ENCODE results near the gene COPB1.
"Not testable (repeated sequence)": the region's sequence is repeated elsewhere in the genome, so short reads cannot be mapped to it uniquely, and the experiment has no call there.

COPB1 gene

DNA sequence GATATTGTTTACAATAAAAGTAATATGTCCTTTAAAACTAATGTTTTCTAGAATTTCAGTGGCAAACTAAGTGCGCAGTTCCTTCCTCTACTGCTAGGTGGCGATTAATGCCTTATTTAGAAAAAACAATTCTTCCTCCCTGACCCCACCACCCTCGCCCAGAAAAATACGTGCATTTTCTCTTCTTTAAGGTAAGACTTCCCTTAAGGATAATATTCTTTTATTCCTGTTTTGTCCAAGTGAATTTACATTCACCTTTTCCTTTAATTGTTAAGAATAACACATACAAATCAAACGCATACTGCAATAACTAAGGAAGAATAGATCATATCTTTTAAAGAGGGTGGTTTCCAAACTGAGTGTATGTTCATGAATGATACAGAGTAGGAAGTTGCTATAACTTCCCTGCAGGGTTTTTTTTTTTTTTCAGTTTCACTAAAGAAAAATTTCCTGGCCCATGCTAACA lies 37.6 kb upstream of the COPB1 start:
- no peaks in the 10 kb centered on the region for H3K36me3 ChIP-seq (ENCODE audit: control insufficient read depth in 2 of 2, insufficient read depth in 2 of 2, low read length in 2 of 2)
- no peaks in the 10 kb centered on the region for H3K9me3 ChIP-seq (ENCODE audit: control insufficient read depth in 2 of 2, low read length in 2 of 2)
- no peak overlapping the region for H3K9ac ChIP-seq (ENCODE audit: low read length in 2 of 2)
- no peaks in the 10 kb centered on the region for H3K27me3 ChIP-seq (ENCODE audit: control insufficient read depth in 1 of 2, insufficient read depth in 2 of 2, low read length in 2 of 2)
- H3K4me1 ChIP-seq (ENCODE audit: control insufficient read depth, insufficient read depth, low read length) = no peaks in the 10 kb centered on the region
- no peak overlapping the region for H3K4me3 ChIP-seq (ENCODE audit: low read length in 2 of 2)
- no peak overlapping the region for H3K27ac ChIP-seq (ENCODE audit: low read length)

DNA sequence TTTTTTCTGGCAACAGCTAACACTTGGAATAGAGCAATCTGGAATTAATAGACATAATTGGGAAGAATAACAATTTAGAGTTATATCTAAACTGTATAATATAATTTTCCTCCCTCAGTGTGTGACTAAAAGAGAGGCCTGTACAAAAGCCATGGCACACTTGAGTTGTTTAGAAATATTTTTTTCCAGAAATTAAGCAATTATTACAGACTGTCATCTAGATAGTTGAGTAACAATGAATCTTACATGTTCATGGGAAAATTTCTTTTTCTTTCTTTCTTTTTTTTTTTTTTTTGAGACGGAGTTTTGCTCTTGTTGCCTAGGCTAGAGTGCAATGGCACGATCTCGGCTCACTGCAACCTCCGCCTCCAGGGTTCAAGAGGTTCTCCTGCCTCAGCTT lies 35.6 kb upstream of the COPB1 start:
- not testable (repeated sequence) for H3K27me3 ChIP-seq (ENCODE audit: control insufficient read depth in 1 of 2, insufficient read depth in 2 of 2, low read length in 2 of 2); H3K4me3 ChIP-seq (ENCODE audit: low read length in 2 of 2); H3K27ac ChIP-seq (ENCODE audit: low read length); H3K9ac ChIP-seq (ENCODE audit: low read length in 2 of 2); H3K4me1 ChIP-seq (ENCODE audit: control insufficient read depth, insufficient read depth, low read length); H3K9me3 ChIP-seq (ENCODE audit: control insufficient read depth in 2 of 2, low read length in 2 of 2); H3K36me3 ChIP-seq (ENCODE audit: control insufficient read depth in 2 of 2, insufficient read depth in 2 of 2, low read length in 2 of 2)

DNA sequence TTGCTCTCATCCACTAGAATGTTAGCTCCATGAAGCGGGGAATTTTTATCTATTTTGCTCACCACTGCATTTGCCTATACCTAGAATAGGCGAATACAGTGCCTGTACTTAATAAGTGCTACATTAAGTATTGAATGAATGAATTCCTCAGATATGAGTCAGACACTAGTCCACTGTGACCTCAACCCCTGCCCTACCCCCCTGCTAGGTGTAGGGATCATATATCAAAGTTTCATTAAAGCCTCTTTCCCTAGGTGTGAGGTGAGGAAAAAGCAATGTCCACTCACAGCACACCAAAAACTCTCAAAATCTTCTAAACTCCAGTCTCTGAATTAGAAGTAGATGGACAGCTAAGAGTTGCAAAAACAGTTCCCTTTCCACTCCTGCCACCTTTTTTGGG lies 30.3 kb upstream of the COPB1 start:
- Histone ChIP-seq H3K36me3 (ENCODE audit: control insufficient read depth in 2 of 2, insufficient read depth in 2 of 2, low read length in 2 of 2) (no peaks in the 10 kb centered on the region), H3K9ac (ENCODE audit: low read length in 2 of 2) (no peak overlapping the region), H3K27ac (ENCODE audit: low read length) (no peak overlapping the region), H3K4me1 (ENCODE audit: control insufficient read depth, insufficient read depth, low read length) (no peaks in the 10 kb centered on the region), H3K27me3 (ENCODE audit: control insufficient read depth in 1 of 2, insufficient read depth in 2 of 2, low read length in 2 of 2) (no peaks in the 10 kb centered on the region), H3K4me3 (ENCODE audit: low read length in 2 of 2) (no peak overlapping the region), H3K9me3 (ENCODE audit: control insufficient read depth in 2 of 2, low read length in 2 of 2) (no peaks in the 10 kb centered on the region)

DNA sequence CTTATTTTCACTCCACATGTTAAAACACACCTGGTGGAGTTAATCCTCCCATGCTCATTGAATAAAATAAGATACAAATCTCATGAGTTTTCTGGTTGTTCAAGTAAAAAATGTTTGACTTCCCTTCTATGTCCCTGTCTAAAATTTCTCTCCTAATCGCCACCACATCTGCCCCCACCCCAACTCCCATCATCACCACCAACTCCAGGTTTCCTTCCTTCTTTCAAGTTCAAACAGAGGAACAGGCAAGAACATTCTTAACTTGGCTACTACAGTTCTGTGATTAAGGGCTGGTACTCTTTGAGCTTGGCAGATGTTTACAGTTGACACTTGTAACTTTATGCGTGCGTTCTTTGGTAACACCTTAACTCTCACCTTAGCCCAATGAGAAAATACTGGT lies 29.7 kb upstream of the COPB1 start:
- no peaks in the 10 kb centered on the region for H3K27me3 ChIP-seq (ENCODE audit: control insufficient read depth in 1 of 2, insufficient read depth in 2 of 2, low read length in 2 of 2)
- no peak overlapping the region for H3K27ac ChIP-seq (ENCODE audit: low read length)
- no peak overlapping the region for H3K9ac ChIP-seq (ENCODE audit: low read length in 2 of 2)
- H3K9me3 ChIP-seq (ENCODE audit: control insufficient read depth in 2 of 2, low read length in 2 of 2) = no peaks in the 10 kb centered on the region
- no peaks in the 10 kb centered on the region for H3K4me1 ChIP-seq (ENCODE audit: control insufficient read depth, insufficient read depth, low read length)
- no peak overlapping the region for H3K4me3 ChIP-seq (ENCODE audit: low read length in 2 of 2)
- H3K36me3 ChIP-seq (ENCODE audit: control insufficient read depth in 2 of 2, insufficient read depth in 2 of 2, low read length in 2 of 2) = no peaks in the 10 kb centered on the region

DNA sequence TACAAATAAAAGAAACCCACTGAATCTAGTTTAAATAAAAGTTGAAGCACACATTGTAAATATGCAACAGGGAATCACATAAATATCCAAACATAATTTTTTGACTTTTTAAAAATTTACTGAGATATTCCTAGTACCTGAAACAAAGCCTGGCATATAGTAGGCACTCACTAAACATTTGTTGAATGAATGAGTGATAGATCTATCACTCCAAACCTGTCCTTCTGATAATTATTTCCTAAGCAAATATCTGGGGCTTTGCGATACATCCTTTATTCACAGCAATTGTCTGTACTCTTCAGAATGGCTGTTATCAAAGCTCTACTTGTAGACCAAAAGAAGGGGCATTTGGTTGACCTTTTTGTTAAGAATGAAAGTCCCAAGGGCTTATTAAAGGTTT lies 23.2 kb upstream of the COPB1 start:
- Histone ChIP-seq H3K4me3 (ENCODE audit: low read length in 2 of 2) (no peak overlapping the region), H3K27ac (ENCODE audit: low read length) (no peak overlapping the region), H3K36me3 (ENCODE audit: control insufficient read depth in 2 of 2, insufficient read depth in 2 of 2, low read length in 2 of 2) (peaks cover 0 to 3% of the 10 kb centered on the region in 2 donors)

DNA sequence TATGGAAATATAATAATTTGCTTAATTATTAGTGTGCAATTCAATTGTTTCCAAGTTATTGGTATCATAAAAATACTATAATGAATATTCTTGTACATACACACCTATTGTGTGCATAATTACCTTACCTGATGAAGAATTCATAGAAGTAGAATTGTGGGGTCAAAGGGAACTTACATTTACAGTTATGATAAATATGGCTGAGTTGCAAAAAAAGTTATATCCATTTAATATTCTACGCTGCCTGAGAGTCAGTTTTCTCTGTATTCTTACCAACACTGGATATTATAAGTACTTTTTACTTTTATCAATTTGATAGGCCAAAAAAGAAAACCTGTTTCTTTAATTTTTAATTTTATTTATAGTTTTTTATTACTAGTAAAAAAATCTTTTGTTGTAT lies 22.6 kb upstream of the COPB1 start:
- Histone ChIP-seq H3K27ac (ENCODE audit: low read length) (no peak overlapping the region), H3K27me3 (ENCODE audit: control insufficient read depth in 1 of 2, insufficient read depth in 2 of 2, low read length in 2 of 2) (no peaks in the 10 kb centered on the region), H3K9ac (ENCODE audit: low read length in 2 of 2) (no peak overlapping the region), H3K36me3 (ENCODE audit: control insufficient read depth in 2 of 2, insufficient read depth in 2 of 2, low read length in 2 of 2) (peaks cover 2 to 8% of the 10 kb centered on the region in 2 donors), H3K4me1 (ENCODE audit: control insufficient read depth, insufficient read depth, low read length) (peaks cover 6% of the 10 kb centered on the region), H3K9me3 (ENCODE audit: control insufficient read depth in 2 of 2, low read length in 2 of 2) (no peaks in the 10 kb centered on the region), H3K4me3 (ENCODE audit: low read length in 2 of 2) (no peak overlapping the region)

More for the DNA sequence above, 23.2 kb upstream of the COPB1 start:
- Histone ChIP-seq H3K4me1 (ENCODE audit: control insufficient read depth, insufficient read depth, low read length) (peaks cover 6% of the 10 kb centered on the region), H3K9me3 (ENCODE audit: control insufficient read depth in 2 of 2, low read length in 2 of 2) (no peaks in the 10 kb centered on the region), H3K9ac (ENCODE audit: low read length in 2 of 2) (no peak overlapping the region), H3K27me3 (ENCODE audit: control insufficient read depth in 1 of 2, insufficient read depth in 2 of 2, low read length in 2 of 2) (no peaks in the 10 kb centered on the region)

DNA sequence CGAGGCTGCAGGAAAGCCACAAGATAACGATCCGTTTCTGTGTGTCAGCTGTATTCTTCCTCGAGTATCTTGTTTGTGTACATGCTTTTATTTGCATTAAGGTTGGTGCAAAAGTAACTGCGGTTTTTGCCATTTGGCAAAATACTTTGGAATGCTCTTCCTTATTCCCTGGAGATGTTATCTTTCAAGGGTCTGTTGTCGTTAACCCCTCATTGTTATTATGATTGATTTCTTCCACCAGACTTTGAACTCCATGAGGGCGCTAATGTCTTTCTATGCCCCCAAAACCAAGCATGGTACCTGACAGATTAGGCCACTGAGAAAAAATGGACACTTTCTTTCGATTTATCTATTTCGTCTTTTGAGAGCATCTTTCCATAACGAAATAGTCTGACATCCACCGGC lies 21.1 kb upstream of the COPB1 start:
- H3K9ac ChIP-seq (ENCODE audit: low read length in 2 of 2) = peak overlapping the region; percentile 85 to 99
- H3K4me1 ChIP-seq (ENCODE audit: control insufficient read depth, insufficient read depth, low read length) = peaks cover 6% of the 10 kb centered on the region
- peak overlapping the region; percentile 96 to 98 for H3K4me3 ChIP-seq (ENCODE audit: low read length in 2 of 2)
- H3K9me3 ChIP-seq (ENCODE audit: control insufficient read depth in 2 of 2, low read length in 2 of 2) = no peaks in the 10 kb centered on the region
- H3K27me3 ChIP-seq (ENCODE audit: control insufficient read depth in 1 of 2, insufficient read depth in 2 of 2, low read length in 2 of 2) = no peaks in the 10 kb centered on the region
- H3K27ac ChIP-seq (ENCODE audit: low read length) = peak overlapping the region; percentile 80
- H3K36me3 ChIP-seq (ENCODE audit: control insufficient read depth in 2 of 2, insufficient read depth in 2 of 2, low read length in 2 of 2) = peaks cover 8 to 12% of the 10 kb centered on the region in 2 donors

DNA sequence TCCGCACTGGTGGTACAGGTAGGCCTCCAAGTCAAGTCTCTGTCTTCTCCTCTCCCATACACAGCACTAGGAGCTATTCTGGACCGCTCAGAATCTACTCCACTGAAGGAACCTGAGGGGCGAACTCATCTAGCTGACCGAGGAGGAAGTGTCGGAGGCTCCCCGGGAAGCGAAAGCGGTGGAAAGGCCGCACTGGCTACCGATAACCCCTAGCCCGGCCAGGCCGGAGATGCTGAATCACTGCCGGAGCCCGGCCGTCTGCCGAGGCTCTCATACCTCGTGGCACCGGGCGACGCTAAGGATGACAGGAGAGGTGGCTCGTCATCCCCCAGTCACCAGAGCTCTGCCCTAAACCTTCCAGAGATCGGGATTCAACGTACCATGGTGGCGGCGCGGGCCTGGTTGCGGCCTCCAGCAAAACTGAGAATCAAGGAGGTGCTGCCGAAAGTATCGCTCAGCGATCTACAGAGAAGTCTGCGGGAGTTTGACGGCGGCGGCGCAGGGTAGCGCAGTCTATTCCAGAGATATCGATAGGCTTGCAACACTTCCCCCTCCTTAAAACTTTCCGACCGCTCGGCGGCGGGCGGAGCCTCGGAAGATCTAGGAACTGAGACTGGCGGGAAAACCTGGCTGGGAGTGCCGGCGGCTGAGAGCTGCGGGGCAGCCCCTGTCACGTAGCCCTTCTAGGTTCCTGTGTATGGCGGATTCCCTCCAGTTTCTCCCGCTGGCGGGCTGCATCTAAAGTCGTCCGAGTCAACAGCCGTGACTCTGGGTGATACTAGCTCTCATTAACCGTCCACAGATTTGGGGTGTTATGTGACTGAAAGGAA lies 20.5 kb upstream of the COPB1 start, which contains the start of gene PSMA1:
TSS of gene PSMA1 (minus strand) at position 470 of the 830 bp plus-strand sequence. CDS start at position 383, 87 bp downstream.
- H3K4me3 ChIP-seq (ENCODE audit: low read length in 2 of 2) = peak within 1 kb of the TSS; percentile 96 to 98
- H3K9ac ChIP-seq (ENCODE audit: low read length in 2 of 2) = peak within 1 kb of the TSS; percentile 85 to 99
- peak within 1 kb of the TSS; percentile 80 for H3K27ac ChIP-seq (ENCODE audit: low read length)
- no peaks in the 10 kb centered on the region for H3K9me3 ChIP-seq (ENCODE audit: control insufficient read depth in 2 of 2, low read length in 2 of 2)
- peaks cover 6% of the 10 kb centered on the region for H3K4me1 ChIP-seq (ENCODE audit: control insufficient read depth, insufficient read depth, low read length)
- peaks cover 9 to 12% of the 10 kb centered on the region in 2 donors for H3K36me3 ChIP-seq (ENCODE audit: control insufficient read depth in 2 of 2, insufficient read depth in 2 of 2, low read length in 2 of 2)
- no peaks in the 10 kb centered on the region for H3K27me3 ChIP-seq (ENCODE audit: control insufficient read depth in 1 of 2, insufficient read depth in 2 of 2, low read length in 2 of 2)

DNA sequence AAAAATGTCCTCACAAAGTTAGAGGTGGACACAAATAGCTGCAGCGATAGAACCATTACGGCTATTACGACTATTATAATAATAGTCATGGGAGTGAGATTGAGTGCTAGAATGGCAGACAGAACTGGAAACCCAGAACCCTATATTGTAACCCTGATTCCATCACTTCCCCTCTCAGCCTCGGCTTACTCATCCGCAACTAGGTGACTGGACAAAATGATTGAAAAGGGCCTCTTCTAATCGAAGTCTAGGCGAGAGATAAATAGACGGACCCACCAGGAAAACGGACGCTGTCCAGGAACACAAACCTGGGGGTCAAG lies 19.9 kb upstream of the COPB1 start:
- Histone ChIP-seq H3K9ac (ENCODE audit: low read length in 2 of 2) (peak overlapping the region; percentile 85 to 99), H3K4me3 (ENCODE audit: low read length in 2 of 2) (peak overlapping the region; percentile 96 to 98), H3K27me3 (ENCODE audit: control insufficient read depth in 1 of 2, insufficient read depth in 2 of 2, low read length in 2 of 2) (no peaks in the 10 kb centered on the region)

DNA sequence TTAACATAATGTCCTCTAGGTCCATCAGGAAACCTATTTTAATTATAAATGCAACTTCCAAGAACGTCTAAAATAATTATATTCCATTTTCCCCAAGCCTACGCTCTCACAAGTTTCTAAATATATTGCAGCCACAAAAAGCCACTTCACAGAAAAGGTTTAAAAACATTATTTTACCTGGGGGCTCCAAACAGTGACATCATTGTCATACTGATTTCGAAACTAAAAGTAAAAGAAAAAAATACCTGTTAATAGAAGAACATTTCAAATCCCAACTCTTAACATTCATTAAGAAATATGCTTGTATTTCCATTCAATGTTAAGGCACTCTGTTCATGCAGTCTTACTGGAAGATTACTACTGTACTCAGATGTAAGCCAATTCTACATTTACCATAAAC lies 19.2 kb upstream of the COPB1 start:
- peak overlapping the region; percentile 96 to 98 for H3K4me3 ChIP-seq (ENCODE audit: low read length in 2 of 2)

More for the DNA sequence above, 19.9 kb upstream of the COPB1 start:
- Histone ChIP-seq H3K36me3 (ENCODE audit: control insufficient read depth in 2 of 2, insufficient read depth in 2 of 2, low read length in 2 of 2) (peaks cover 13 to 14% of the 10 kb centered on the region in 2 donors), H3K9me3 (ENCODE audit: control insufficient read depth in 2 of 2, low read length in 2 of 2) (no peaks in the 10 kb centered on the region), H3K27ac (ENCODE audit: low read length) (peak overlapping the region; percentile 80), H3K4me1 (ENCODE audit: control insufficient read depth, insufficient read depth, low read length) (peaks cover 6% of the 10 kb centered on the region)

DNA sequence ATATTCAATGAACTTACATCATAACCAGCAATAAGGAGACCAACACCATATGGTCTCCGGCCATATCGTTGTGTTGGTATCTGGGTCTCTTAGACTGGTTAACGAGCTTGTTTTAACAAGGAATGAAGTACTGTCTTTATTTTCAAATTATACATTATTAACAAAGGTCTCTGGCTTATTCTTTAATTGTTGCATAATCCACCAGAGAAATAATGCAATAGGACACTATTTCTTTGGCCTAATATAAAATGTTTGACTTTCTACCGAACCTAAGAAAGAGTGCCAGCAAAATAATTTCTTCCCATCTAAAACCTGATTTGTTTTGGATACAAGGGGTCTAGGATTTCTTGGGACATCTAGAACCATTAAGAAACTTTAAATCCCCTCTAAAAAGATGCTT lies 14.2 kb upstream of the COPB1 start:
- Histone ChIP-seq H3K27me3 (ENCODE audit: control insufficient read depth in 1 of 2, insufficient read depth in 2 of 2, low read length in 2 of 2) (no peaks in the 10 kb centered on the region), H3K9me3 (ENCODE audit: control insufficient read depth in 2 of 2, low read length in 2 of 2) (no peaks in the 10 kb centered on the region), H3K4me3 (ENCODE audit: low read length in 2 of 2) (no peak overlapping the region), H3K36me3 (ENCODE audit: control insufficient read depth in 2 of 2, insufficient read depth in 2 of 2, low read length in 2 of 2) (peaks cover 31 to 38% of the 10 kb centered on the region in 2 donors), H3K4me1 (ENCODE audit: control insufficient read depth, insufficient read depth, low read length) (peaks cover under 1% of the 10 kb centered on the region), H3K9ac (ENCODE audit: low read length in 2 of 2) (no peak overlapping the region), H3K27ac (ENCODE audit: low read length) (no peak overlapping the region)

More for the DNA sequence above, 19.2 kb upstream of the COPB1 start:
- H3K27ac ChIP-seq (ENCODE audit: low read length) = no peak overlapping the region
- H3K36me3 ChIP-seq (ENCODE audit: control insufficient read depth in 2 of 2, insufficient read depth in 2 of 2, low read length in 2 of 2) = peaks cover 15 to 16% of the 10 kb centered on the region in 2 donors
- H3K9me3 ChIP-seq (ENCODE audit: control insufficient read depth in 2 of 2, low read length in 2 of 2) = no peaks in the 10 kb centered on the region
- H3K4me1 ChIP-seq (ENCODE audit: control insufficient read depth, insufficient read depth, low read length) = peaks cover 6% of the 10 kb centered on the region
- peak overlapping the region; percentile 85 to 99 for H3K9ac ChIP-seq (ENCODE audit: low read length in 2 of 2)
- H3K27me3 ChIP-seq (ENCODE audit: control insufficient read depth in 1 of 2, insufficient read depth in 2 of 2, low read length in 2 of 2) = no peaks in the 10 kb centered on the region

Data from stomach smooth muscle (tissue), 2 donors.